Stimulated activated naive CD8-positive, alpha-beta T cell treated with anti-CD3 and anti-CD28 coated beads, Interleukin-15, amount 100 ng/mL, for 72 hours (primary cell): Measurements from ENCODE around the gene VPS41.

Experiments used
- ATAC-seq: fragments of 150-1000 bp; cut with Tn5 transposase; 2 replicates; pipeline ENCODE4 v1.10.0; 2021; ENCODE audit warnings: mild to moderate bottlenecking, moderate library complexity
- DNase-seq, 2 donors: peaks; one replicate each; pipeline ENCODE4 v3.0.0; 2021 to 2022
- H3K27ac Mint-ChIP-seq, 2 donors: one replicate each; pipeline ENCODE4 v1.8.0; 2022; ENCODE audit warnings: mild to moderate bottlenecking in 2 of 2, mixed read lengths in 2 of 2, moderate library complexity in 2 of 2
- H3K27me3 Mint-ChIP-seq: one replicate; pipeline ENCODE4 v1.8.0; 2022; ENCODE audit warnings: mixed read lengths
- H3K4me1 Mint-ChIP-seq: one replicate; pipeline ENCODE4 v1.8.0; 2022; ENCODE audit warnings: mild to moderate bottlenecking, mixed read lengths
- H3K4me3 Mint-ChIP-seq, 2 donors: one replicate each; pipeline ENCODE4 v1.8.0; 2022; ENCODE audit warnings: mild to moderate bottlenecking in 2 of 2, mixed read lengths in 2 of 2, moderate library complexity in 1 of 2
- H3K9me3 Mint-ChIP-seq, 2 donors: one replicate each; pipeline ENCODE4 v1.8.0; 2022; ENCODE audit warnings: mixed read lengths in 2 of 2

The VPS41 gene

DNA sequence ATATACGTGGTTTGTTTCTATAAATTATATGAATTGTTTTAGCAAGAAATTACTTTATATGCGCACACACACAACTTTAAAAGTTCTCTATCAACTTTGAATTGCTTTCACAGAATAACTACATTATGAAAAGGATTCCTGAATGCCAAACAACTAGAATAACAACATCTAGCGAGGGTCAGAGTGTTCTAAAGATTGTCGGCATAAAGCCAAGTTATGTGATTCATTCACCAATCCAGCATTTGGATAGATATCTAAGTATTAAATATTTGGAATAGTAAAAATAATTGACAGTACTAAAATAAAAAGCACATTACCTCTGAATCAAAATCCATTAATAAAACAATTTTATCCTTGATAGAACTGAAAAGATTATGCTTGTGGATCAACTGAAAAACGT, 152.5 kb downstream of the VPS41 start:
- ATAC-seq (no peak), DNase-seq (no peak)
- H3K4me1 Mint-ChIP-seq: no peaks in the 10 kb centered on the region
- H3K27ac Mint-ChIP-seq: no peak overlapping the region
- H3K4me3 Mint-ChIP-seq: no peak overlapping the region
- no peaks in the 10 kb centered on the region for H3K27me3 Mint-ChIP-seq
- H3K9me3 Mint-ChIP-seq: no peaks in the 10 kb centered on the region

DNA sequence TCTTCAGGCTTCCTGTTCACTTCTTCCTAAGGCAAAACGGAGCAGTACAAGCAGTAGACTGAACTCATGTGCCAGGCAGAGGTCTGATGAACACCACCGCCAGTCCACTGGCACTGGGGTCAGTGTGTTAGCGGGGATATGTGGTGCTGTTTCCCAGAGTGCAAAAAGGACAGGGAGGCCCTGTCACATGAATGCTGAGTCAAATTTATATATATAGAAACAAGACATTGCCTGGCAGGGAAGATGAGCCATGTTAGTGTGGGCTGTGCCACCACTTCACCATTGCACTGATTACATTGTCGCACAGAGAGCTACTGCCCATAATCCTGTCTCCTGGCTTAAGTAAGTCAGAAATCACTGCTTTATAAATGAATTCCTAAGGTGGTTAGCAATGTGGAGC, 155.6 kb downstream of the VPS41 start:
- Mint-ChIP-seq H3K9me3 (no peaks in the 10 kb centered on the region), H3K27me3 (no peaks in the 10 kb centered on the region), H3K4me1 (no peaks in the 10 kb centered on the region), H3K4me3 (no peak overlapping the region), H3K27ac (no peak overlapping the region)
- ATAC-seq: no peak
- DNase-seq: no peak

DNA sequence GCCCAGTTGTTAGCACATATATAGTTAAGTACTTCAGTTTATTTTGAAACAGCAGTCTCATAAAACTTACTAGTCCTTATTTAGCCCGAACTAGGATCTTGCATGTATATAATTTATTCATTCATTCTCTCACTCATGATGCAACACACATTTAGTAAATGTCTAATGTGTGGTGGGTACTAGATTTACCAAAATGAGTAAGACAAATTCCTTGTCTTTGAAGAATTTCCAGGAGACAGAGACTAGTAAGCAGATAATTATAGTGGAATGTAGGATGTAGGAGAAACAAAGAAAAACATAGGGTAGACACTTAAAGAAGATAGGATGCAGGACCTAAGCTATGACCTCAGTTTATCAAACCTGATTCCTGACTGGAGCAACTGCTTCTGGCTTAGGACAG, 157.6 kb downstream of the VPS41 start:
- peak overlapping the region in 1 of 2 donors; percentile 93 for H3K27ac Mint-ChIP-seq
- no peaks in the 10 kb centered on the region for H3K27me3 Mint-ChIP-seq
- H3K4me3 Mint-ChIP-seq: no peak overlapping the region
- H3K4me1 Mint-ChIP-seq: no peaks in the 10 kb centered on the region
- no peaks in the 10 kb centered on the region for H3K9me3 Mint-ChIP-seq
- DNase-seq (no peak), ATAC-seq (no peak)

DNA sequence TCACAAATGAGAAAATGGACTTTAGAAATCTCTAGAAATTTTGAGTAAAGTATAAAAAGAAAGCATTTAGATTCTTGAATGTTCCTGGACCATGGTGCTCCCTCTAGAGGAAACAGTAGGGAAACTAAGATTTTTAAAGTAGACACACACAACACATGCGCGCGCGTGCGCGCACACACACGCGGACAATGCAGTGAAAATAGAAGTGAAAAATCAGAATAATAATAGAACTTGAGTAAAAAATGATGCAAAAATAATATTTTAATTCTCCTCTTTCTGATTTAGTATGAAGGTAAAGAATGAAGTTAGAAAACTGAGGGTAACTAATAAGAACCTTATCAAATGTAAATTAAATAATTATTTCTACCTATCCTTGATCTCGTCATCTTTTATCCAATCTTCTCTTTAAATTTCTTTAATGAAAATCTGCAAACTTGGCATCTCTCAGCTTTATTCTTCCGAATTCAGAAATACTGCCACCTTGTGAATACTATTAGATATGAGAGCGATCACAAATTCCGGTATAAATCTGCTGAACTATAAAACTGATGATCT, 160.9 kb downstream of the VPS41 start:
- no peak for ATAC-seq
- no peaks in the 10 kb centered on the region for H3K27me3 Mint-ChIP-seq

DNA sequence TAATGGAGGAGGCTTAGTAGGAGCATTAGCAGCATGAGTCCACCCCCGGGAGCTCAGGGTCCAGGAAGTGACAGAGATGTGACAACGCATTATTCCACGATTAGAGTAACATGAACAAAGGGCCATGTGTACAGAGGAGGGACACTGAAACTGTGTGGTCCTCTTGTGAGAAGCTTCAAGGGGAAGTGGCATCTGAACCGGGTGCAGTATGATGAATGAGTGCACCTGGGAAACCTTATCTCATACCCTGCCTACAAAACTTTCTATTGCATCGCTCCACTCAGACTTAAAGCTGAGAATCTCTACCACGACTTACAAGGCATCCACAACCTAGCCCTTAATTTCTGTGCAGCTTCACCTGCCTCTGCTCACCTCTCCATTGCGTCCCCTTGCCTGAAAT, 162.6 kb downstream of the VPS41 start:
- DNase-seq (no peak), ATAC-seq (peak; percentile 67)
- no peaks in the 10 kb centered on the region for H3K9me3 Mint-ChIP-seq
- no peak overlapping the region for H3K27ac Mint-ChIP-seq
- no peaks in the 10 kb centered on the region for H3K4me1 Mint-ChIP-seq
- no peak overlapping the region for H3K4me3 Mint-ChIP-seq
- no peaks in the 10 kb centered on the region for H3K27me3 Mint-ChIP-seq

More for the DNA sequence above, 160.9 kb downstream of the VPS41 start:
- DNase-seq: no peak
- no peak overlapping the region for H3K27ac Mint-ChIP-seq
- H3K4me1 Mint-ChIP-seq: no peaks in the 10 kb centered on the region
- H3K4me3 Mint-ChIP-seq: no peak overlapping the region
- H3K9me3 Mint-ChIP-seq: no peaks in the 10 kb centered on the region

DNA sequence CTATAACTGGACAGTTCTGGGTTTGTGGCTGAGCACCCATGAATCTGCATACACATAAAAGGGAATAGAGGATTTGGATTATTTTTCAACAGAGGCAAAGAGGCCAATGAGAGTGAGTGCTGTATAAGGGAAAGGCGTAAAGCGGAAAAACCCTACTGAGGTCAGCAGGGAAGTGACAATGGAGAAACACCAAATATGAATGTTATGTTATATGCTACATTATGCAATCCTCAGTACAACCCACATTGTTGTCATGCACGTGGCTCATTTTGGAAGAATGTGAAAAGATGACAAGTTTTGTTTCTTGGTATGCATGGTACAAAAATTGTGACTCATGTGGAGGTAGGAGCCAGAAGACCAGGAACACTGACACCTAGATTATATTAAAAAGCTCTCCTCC, 164.2 kb downstream of the VPS41 start:
- H3K9me3 Mint-ChIP-seq: no peaks in the 10 kb centered on the region
- ATAC-seq: peak; percentile 86

DNA sequence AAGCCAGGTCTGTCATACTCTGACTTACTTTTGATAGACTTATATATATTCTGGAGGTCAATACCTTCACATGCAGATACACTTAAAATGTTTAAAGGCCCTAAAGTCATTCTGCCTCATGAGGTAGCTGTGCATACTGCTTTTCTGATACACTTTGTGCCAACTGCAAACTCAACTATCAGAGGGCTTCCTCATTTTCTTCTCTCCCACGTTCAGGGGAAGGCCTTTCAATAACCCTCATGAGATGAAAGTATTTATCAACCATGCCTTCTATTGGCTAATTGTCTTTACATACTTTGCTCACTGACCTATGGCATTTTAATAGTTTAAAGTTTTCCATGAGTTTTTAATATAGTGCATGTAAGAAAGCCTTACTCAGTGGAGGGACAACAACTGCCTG, 165.1 kb downstream of the VPS41 start:
- no peak overlapping the region for H3K4me3 Mint-ChIP-seq

More for the DNA sequence above, 164.2 kb downstream of the VPS41 start:
- Mint-ChIP-seq H3K4me1 (no peaks in the 10 kb centered on the region), H3K27me3 (no peaks in the 10 kb centered on the region), H3K4me3 (no peak overlapping the region), H3K27ac (no peak overlapping the region)
- peak in 1 of 2 donors; percentile 10 for DNase-seq

DNA sequence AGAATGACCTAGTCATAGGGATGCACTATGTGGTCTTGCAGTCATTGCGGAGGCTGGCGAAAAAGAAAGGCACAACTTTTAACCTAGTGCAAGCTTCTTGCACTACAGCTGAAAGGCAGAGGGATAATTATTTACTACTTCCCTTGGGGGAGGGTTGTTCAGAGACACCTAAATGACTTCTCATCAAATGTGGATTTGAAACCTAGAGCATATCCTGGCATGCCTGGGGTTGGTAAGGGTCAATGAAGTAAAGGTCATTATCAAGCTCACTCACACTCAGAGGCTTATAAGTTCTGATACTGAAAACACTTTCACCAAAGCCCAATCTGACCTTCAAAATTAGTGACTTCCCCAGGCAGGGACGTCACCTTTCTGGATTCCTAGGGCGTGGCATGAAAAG, 168.9 kb downstream of the VPS41 start:
- ATAC-seq: no peak
- H3K27me3 Mint-ChIP-seq: no peaks in the 10 kb centered on the region

More for the DNA sequence above, 165.1 kb downstream of the VPS41 start:
- DNase-seq: no peak
- ATAC-seq: no peak
- Mint-ChIP-seq H3K27me3 (no peaks in the 10 kb centered on the region), H3K9me3 (no peaks in the 10 kb centered on the region), H3K4me1 (no peaks in the 10 kb centered on the region), H3K27ac (no peak overlapping the region)

DNA sequence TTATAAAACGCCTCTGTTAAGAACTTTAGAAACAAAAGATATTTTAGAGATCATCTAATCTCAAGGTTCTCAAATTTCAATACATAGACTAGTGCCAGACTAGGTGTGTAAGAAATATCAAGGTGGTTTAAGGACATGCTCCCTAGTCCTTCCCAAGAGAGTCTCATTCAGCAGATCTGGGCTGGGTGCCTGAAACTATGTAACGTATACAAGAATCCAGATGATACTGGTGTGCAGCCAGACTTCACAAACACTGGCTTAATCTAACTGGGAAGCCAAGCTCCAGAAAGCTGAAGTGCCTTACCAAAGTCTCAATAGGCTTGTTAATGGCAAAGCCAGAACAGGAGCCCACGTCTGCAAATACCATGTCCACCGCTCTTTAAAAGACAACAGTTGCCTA, 172.9 kb downstream of the VPS41 start:
- H3K9me3 Mint-ChIP-seq: no peaks in the 10 kb centered on the region
- H3K27me3 Mint-ChIP-seq: no peaks in the 10 kb centered on the region
- ATAC-seq: no peak
- no peak overlapping the region for H3K27ac Mint-ChIP-seq
- H3K4me1 Mint-ChIP-seq: no peaks in the 10 kb centered on the region
- DNase-seq: no peak
- no peak overlapping the region for H3K4me3 Mint-ChIP-seq

More for the DNA sequence above, 168.9 kb downstream of the VPS41 start:
- no peak overlapping the region for H3K27ac Mint-ChIP-seq
- no peaks in the 10 kb centered on the region for H3K9me3 Mint-ChIP-seq
- no peak for DNase-seq
- no peaks in the 10 kb centered on the region for H3K4me1 Mint-ChIP-seq
- H3K4me3 Mint-ChIP-seq: no peak overlapping the region

DNA sequence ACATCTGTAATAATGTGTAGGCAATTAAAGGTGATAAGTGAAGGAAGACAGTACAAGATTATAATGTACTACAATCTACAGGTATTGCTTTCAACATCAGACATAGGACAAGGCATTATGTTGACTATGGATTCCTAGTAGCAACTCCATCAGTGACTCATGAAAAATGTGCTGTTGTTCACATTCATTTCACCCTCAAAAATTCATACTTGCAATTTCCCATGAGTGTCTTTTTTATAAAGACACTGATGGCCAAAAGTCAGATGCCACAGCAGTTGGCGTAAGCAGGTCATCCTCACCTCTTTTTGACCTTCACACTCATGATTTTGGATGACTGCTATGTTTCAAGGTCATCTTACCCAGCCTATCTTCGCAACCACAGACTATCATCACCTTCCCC, 177.8 kb downstream of the VPS41 start:
- H3K4me1 Mint-ChIP-seq: no peaks in the 10 kb centered on the region
- no peaks in the 10 kb centered on the region for H3K9me3 Mint-ChIP-seq
- ATAC-seq (no peak), DNase-seq (no peak)
- no peaks in the 10 kb centered on the region for H3K27me3 Mint-ChIP-seq
- H3K4me3 Mint-ChIP-seq: no peak overlapping the region
- no peak overlapping the region for H3K27ac Mint-ChIP-seq

DNA sequence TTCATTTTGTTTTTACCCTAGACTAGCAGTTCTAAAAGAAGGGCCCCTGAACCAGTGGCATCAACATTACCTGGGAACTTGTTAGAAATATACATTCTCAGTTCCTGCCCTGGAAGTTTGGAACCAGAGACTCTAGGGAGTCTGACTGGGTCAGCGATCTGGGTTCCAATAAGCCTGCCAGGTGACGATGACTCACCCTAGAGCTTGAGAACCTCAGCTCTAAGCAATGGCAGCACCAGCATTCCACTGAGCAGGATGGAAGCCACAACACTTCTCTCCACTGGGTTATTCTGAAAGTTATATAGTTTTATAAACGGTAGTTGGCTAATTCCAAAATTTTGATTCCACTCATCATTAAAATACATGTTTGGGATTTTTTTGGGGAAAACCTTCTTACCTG, 180.8 kb downstream of the VPS41 start:
- Mint-ChIP-seq H3K4me1 (no peaks in the 10 kb centered on the region), H3K9me3 (no peaks in the 10 kb centered on the region)
- DNase-seq: no peak

DNA sequence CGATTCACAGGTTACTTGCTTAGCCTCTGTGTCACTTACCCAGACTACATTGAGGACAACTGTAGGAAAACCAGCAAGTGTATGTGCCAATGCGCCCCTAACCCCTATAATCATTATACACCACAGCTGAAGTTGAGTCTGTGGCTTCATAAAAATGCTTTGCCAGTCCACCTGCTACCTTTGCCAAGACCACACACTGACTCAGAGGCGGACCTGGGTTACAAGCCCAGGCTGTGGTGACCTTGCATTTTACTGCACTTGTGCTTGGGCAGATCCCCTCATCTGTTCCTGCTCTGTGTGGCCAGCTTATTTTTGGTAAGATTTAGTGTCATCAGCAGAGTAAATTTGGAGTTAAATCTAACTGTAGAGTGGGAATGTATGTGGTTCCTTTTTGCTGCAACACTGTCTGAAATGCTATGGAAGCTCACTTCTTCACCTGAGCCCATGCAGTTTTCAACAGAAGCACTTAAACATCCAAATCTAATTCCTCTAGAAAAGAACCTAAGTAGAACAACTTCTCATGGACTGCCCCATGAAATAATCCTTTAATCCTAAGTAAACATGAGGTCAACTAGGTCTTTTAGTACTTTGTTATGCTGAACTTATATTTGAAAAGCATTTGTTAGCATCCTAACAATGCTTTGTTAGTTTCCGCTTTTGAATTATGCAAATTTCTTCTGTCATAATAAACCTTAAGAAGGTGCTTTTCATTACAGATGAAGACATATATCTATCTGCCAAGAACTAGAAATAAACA, 181.6 kb downstream of the VPS41 start:
- H3K27me3 Mint-ChIP-seq: no peaks in the 10 kb centered on the region
- H3K9me3 Mint-ChIP-seq: no peaks in the 10 kb centered on the region
- H3K27ac Mint-ChIP-seq: no peak overlapping the region
- no peaks in the 10 kb centered on the region for H3K4me1 Mint-ChIP-seq
- no peak overlapping the region for H3K4me3 Mint-ChIP-seq
- ATAC-seq: no peak
- no peak for DNase-seq

More for the DNA sequence above, 180.8 kb downstream of the VPS41 start:
- Mint-ChIP-seq H3K4me3 (no peak overlapping the region), H3K27me3 (no peaks in the 10 kb centered on the region), H3K27ac (no peak overlapping the region)
- ATAC-seq: no peak

DNA sequence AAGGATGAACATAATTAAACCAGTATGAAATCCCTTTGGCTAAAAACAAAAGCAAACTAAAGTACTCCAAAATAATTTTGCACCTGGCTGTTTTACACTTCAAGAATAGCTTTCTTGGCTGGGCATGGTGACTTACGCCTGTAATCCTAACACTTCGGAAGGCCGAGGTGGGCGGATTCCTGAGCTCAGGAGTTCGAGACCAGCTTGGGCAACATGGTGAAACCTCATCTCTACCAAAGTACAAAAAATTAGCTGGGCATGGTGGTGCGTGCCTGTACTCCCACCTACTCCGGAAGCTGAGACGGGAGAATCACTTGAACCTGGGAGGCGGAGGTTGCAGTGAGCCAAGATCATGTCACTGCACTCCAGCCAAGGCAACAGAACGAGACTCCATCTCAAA, 185.7 kb downstream of the VPS41 start:
- Mint-ChIP-seq H3K4me1 (no peaks in the 10 kb centered on the region), H3K27me3 (no peaks in the 10 kb centered on the region), H3K4me3 (no peak overlapping the region), H3K9me3 (peaks cover 0 to 7% of the 10 kb centered on the region in 2 donors), H3K27ac (no peak overlapping the region)
- no peak for ATAC-seq
- DNase-seq: no peak

DNA sequence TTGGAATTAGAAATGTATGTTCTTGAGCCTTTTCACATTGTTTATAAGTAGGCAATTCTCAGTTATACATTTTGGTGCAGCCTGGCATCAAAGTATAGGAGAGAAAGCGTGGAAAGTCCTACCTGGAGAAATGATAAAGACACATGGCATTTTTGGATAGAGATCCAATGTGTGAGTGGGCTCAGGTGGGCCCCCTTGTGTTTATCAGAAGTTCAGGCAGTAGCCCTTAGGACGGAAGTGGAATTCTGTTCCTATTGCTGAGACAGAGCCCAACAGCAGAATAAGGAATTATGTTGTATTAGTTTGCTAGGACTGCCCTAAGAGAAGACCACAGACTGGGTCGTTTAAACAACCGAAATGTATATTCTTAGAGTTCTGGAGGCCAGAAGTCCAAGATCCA, 192.6 kb downstream of the VPS41 start:
- Mint-ChIP-seq H3K4me3 (no peak overlapping the region), H3K27me3 (peaks cover 4% of the 10 kb centered on the region), H3K4me1 (no peaks in the 10 kb centered on the region), H3K27ac (no peak overlapping the region), H3K9me3 (peaks cover 12 to 38% of the 10 kb centered on the region in 2 donors)
- no peak for DNase-seq
- ATAC-seq: no peak

DNA sequence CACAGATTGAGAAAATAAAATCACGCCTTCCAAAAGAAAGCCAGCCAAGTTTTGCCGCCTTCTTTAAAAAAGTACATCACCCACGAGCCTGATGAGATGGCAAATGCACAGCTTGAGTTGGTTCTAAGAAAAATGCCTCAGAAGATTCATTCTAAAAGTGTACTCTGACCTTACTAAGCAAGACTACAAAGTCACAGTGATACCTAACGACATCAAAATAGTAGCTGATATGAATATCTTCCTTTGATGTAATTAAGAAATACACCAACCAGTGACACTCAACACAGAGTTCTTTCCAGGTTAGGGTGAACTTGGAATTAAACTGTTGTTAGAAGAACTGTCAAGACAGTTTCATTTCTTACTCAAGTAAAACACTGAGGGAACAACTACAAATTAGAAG, 199.9 kb downstream of the VPS41 start:
- DNase-seq (no peak), ATAC-seq (no peak)
- H3K27ac Mint-ChIP-seq: no peak overlapping the region
- no peak overlapping the region for H3K4me3 Mint-ChIP-seq
- H3K9me3 Mint-ChIP-seq: peaks cover under 1 to 9% of the 10 kb centered on the region in 2 donors
- H3K27me3 Mint-ChIP-seq: peaks cover 19% of the 10 kb centered on the region
- H3K4me1 Mint-ChIP-seq: no peaks in the 10 kb centered on the region

DNA sequence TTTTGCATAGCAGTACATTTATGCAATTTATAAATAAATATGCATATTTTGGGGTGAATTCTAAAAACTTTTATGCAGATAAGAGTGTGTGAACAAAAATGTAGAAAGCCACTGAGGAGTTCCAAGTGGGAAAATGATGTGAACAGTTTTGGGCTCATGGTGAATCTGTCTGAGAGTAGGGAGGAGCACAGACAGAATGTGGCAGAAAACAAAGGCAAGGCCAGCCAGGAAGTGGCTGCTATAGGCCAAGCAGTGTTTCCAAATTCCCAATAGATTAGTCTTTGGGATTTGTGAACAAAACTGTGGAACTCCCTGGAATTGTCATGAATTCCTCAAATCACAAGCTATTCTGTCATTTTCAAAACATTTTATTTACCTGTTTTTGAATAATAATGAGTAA, 204.2 kb downstream of the VPS41 start:
- ATAC-seq (no peak), DNase-seq (no peak)
- H3K4me3 Mint-ChIP-seq: no peak overlapping the region
- H3K27me3 Mint-ChIP-seq: peaks cover 7% of the 10 kb centered on the region
- H3K4me1 Mint-ChIP-seq: no peaks in the 10 kb centered on the region
- H3K9me3 Mint-ChIP-seq: peaks cover 0 to 9% of the 10 kb centered on the region in 2 donors
- no peak overlapping the region for H3K27ac Mint-ChIP-seq
